UCSD-AML1 (cell line): ENCODE data around the gene ENTPD6.
"Not testable (repeated sequence)": the region's sequence is repeated elsewhere in the genome, so short reads cannot be mapped to it uniquely, and the experiment has no call there.

Source experiments
- DNase-seq: peaks from one replicate; lab custom pipeline; 2025; ENCODE audit not compliant: unreplicated experiment; lab: John Stamatoyannopoulos, UW

The ENTPD6 gene

GRCh38 chr20:25240851-25241658 lies 45.5 kb downstream of the ENTPD6 start:
- not testable (repeated sequence) for DNase-seq

GRCh38 chr20:25241659-25241955 lies 46.1 kb downstream of the ENTPD6 start:
- not testable (repeated sequence) for DNase-seq

GRCh38 chr20:25242231-25242630 lies 46.7 kb downstream of the ENTPD6 start:
- no peak for DNase-seq

GRCh38 chr20:25243416-25243979 lies 48.0 kb downstream of the ENTPD6 start:
- DNase-seq = no peak

- no peak for DNase-seq
Observed at GRCh38 chr20:25244976-25245375, 49.5 kb downstream of the ENTPD6 start.

GRCh38 chr20:25245461-25245860 lies 49.9 kb downstream of the ENTPD6 start:
- no peak for DNase-seq

GRCh38 chr20:25246182-25246999 lies 50.9 kb downstream of the ENTPD6 start:
- no peak for DNase-seq

GRCh38 chr20:25247000-25247517 lies 51.5 kb downstream of the ENTPD6 start:
- DNase-seq = peak; percentile 70

GRCh38 chr20:25247518-25247955 lies 52.0 kb downstream of the ENTPD6 start:
- DNase-seq = no peak

GRCh38 chr20:25247956-25248785 lies 52.7 kb downstream of the ENTPD6 start, which contains the start of gene PYGB:
Gene PYGB (plus strand): TSS chr20:25248085. CDS start chr20:25248179, 94 bp downstream.
- peak; percentile 85 for DNase-seq

- DNase-seq = no peak
Observed at GRCh38 chr20:25248786-25249172, 53.3 kb downstream of the ENTPD6 start.

GRCh38 chr20:25249198-25249931 lies 53.9 kb downstream of the ENTPD6 start:
- no peak for DNase-seq

- no peak for DNase-seq
Observed at GRCh38 chr20:25250508-25250907, 55.0 kb downstream of the ENTPD6 start.

- DNase-seq = no peak
Observed at GRCh38 chr20:25251019-25251418, 55.5 kb downstream of the ENTPD6 start.

- no peak for DNase-seq
Observed at GRCh38 chr20:25251558-25251957, 56.0 kb downstream of the ENTPD6 start.

- no peak for DNase-seq
Observed at GRCh38 chr20:25252230-25252651, 56.7 kb downstream of the ENTPD6 start.

GRCh38 chr20:25252686-25253421 lies 57.3 kb downstream of the ENTPD6 start:
- no peak for DNase-seq

- DNase-seq = no peak
Observed at GRCh38 chr20:25253606-25254275, 58.2 kb downstream of the ENTPD6 start.

GRCh38 chr20:25254571-25254970 lies 59.1 kb downstream of the ENTPD6 start:
- no peak for DNase-seq
